ENCODE results near the gene KRT73. TPM values are rescaled to one million over a fixed set of nuclear protein-coding genes. Genes with fewer than 3 reads are reported as not detected.

The KRT73 gene
- total RNA-seq (under 1 TPM in 1 of 2 experiments, not detected in 1; 0.13 TPM), polyA plus RNA-seq (0.24 TPM)

GRCh38 chr12:52618216-52618615, at the start of gene KRT73:
Gene KRT73 (minus strand): TSS chr12:52618559. CDS start chr12:52618524, 35 bp downstream.
- Mint-ChIP-seq H3K36me3 (peaks cover 0 to 5% (median 0%) of the 10 kb centered on the region in 3 donors), H3K27ac (peak within 1 kb of the TSS in 3 of 8 donors; percentile 29 to 74 (median 48)), H3K4me3 (peak within 1 kb of the TSS in 1 of 7 donors; percentile 44), H3K27me3 (peaks cover 8 to 34% of the 10 kb centered on the region in 2 donors), H3K9me3 (no peaks in the 10 kb centered on the region), H3K4me1 (peaks cover 23 to 33% (median 30%) of the 10 kb centered on the region in 3 donors)
- Histone ChIP-seq H3K36me3 (ENCODE audit: insufficient read depth, low read length) (no peaks in the 10 kb centered on the region), H3K9me3 (ENCODE audit: low read length) (no peaks in the 10 kb centered on the region), H3K27ac (ENCODE audit: low read depth, low read length) (no peak within 1 kb of the TSS), H3K4me1 (ENCODE audit: insufficient read depth, low read length) (peaks cover 57% of the 10 kb centered on the region), H3K27me3 (ENCODE audit: insufficient read depth, low read length, poor library complexity, severe bottlenecking) (no peaks in the 10 kb centered on the region), H3K4me3 (ENCODE audit: low read length) (no peak within 1 kb of the TSS)
- ChIA-PET CTCF (no interaction called here), POLR2A (no interaction called here)
- DNase-seq, result no peak

- Mint-ChIP-seq H3K27me3 (peaks cover 11 to 26% of the 10 kb centered on the region in 2 donors), H3K4me3 (no peak overlapping the region), H3K36me3 (no peaks in the 10 kb centered on the region), H3K9me3 (no peaks in the 10 kb centered on the region), H3K4me1 (no peaks in the 10 kb centered on the region), H3K27ac (peak overlapping the region in 2 of 8 donors; percentile 22 to 84)
- Histone ChIP-seq H3K4me1 (ENCODE audit: insufficient read depth, low read length) (no peaks in the 10 kb centered on the region), H3K27ac (ENCODE audit: low read depth, low read length) (no peak overlapping the region), H3K9me3 (ENCODE audit: low read length) (no peaks in the 10 kb centered on the region), H3K4me3 (ENCODE audit: low read length) (no peak overlapping the region), H3K27me3 (ENCODE audit: insufficient read depth, low read length, poor library complexity, severe bottlenecking) (no peaks in the 10 kb centered on the region), H3K36me3 (ENCODE audit: insufficient read depth, low read length) (no peaks in the 10 kb centered on the region)
- ChIA-PET POLR2A (no interaction called here), CTCF (no interaction called here)
- no peak for DNase-seq
Observed at GRCh38 chr12:52667931-52668330, 49.6 kb upstream of the KRT73 start.

- H3K9me3 Mint-ChIP-seq, result no peaks in the 10 kb centered on the region
- POLR2A ChIA-PET, result no interaction called here
- no peak overlapping the region for H3K27ac Mint-ChIP-seq
- Histone ChIP-seq H3K4me3 (ENCODE audit: low read length) (no peak overlapping the region), H3K27me3 (ENCODE audit: insufficient read depth, low read length, poor library complexity, severe bottlenecking) (no peaks in the 10 kb centered on the region), H3K36me3 (ENCODE audit: insufficient read depth, low read length) (no peaks in the 10 kb centered on the region), H3K9me3 (ENCODE audit: low read length) (no peaks in the 10 kb centered on the region), H3K4me1 (ENCODE audit: insufficient read depth, low read length) (no peaks in the 10 kb centered on the region), H3K27ac (ENCODE audit: low read depth, low read length) (no peak overlapping the region)
- H3K4me3 Mint-ChIP-seq, result no peak overlapping the region
- H3K4me1 Mint-ChIP-seq, result peaks cover under 1 to 2% (median 1%) of the 10 kb centered on the region in 3 donors
- DNase-seq, result no peak
- peaks cover 11 to 26% of the 10 kb centered on the region in 2 donors for H3K27me3 Mint-ChIP-seq
- no peaks in the 10 kb centered on the region for H3K36me3 Mint-ChIP-seq
- CTCF ChIA-PET, result interaction anchor here (0.7 kb wide), 1 partner anchor 177 kb away, joined by 3 read pairs; no protein-coding TSS in a partner anchor
Observed at GRCh38 chr12:52667509-52667908, 49.1 kb upstream of the KRT73 start.

- Mint-ChIP-seq H3K27ac (no peak overlapping the region), H3K4me3 (no peak overlapping the region), H3K9me3 (no peaks in the 10 kb centered on the region), H3K4me1 (peaks cover 5 to 8% (median 7%) of the 10 kb centered on the region in 3 donors), H3K36me3 (no peaks in the 10 kb centered on the region), H3K27me3 (peaks cover 11 to 26% of the 10 kb centered on the region in 2 donors)
- Histone ChIP-seq H3K36me3 (ENCODE audit: insufficient read depth, low read length) (no peaks in the 10 kb centered on the region), H3K27ac (ENCODE audit: low read depth, low read length) (no peak overlapping the region), H3K27me3 (ENCODE audit: insufficient read depth, low read length, poor library complexity, severe bottlenecking) (no peaks in the 10 kb centered on the region), H3K4me3 (ENCODE audit: low read length) (no peak overlapping the region), H3K9me3 (ENCODE audit: low read length) (no peaks in the 10 kb centered on the region), H3K4me1 (ENCODE audit: insufficient read depth, low read length) (peaks cover 6% of the 10 kb centered on the region)
- DNase-seq, result no peak
- CTCF ChIA-PET, result no interaction called here
- POLR2A ChIA-PET, result no interaction called here
Observed at GRCh38 chr12:52666471-52666870, 48.1 kb upstream of the KRT73 start.

- H3K27ac ChIP-seq (ENCODE audit: low read depth, low read length), result peak overlapping the region; percentile 19
- H3K4me3 ChIP-seq (ENCODE audit: low read length), result no peak overlapping the region
- ChIA-PET CTCF (no interaction called here), POLR2A (no interaction called here)
- Mint-ChIP-seq H3K4me1 (peaks cover 5 to 8% (median 7%) of the 10 kb centered on the region in 3 donors), H3K27me3 (peaks cover 7 to 31% of the 10 kb centered on the region in 2 donors), H3K27ac (peak overlapping the region in 1 of 8 donors; percentile 52), H3K4me3 (no peak overlapping the region), H3K36me3 (no peaks in the 10 kb centered on the region), H3K9me3 (no peaks in the 10 kb centered on the region)
- no peak for DNase-seq
- H3K36me3 ChIP-seq (ENCODE audit: insufficient read depth, low read length), result no peaks in the 10 kb centered on the region
- no peaks in the 10 kb centered on the region for H3K27me3 ChIP-seq (ENCODE audit: insufficient read depth, low read length, poor library complexity, severe bottlenecking)
- H3K4me1 ChIP-seq (ENCODE audit: insufficient read depth, low read length), result peaks cover 6% of the 10 kb centered on the region
- H3K9me3 ChIP-seq (ENCODE audit: low read length), result no peaks in the 10 kb centered on the region
Observed at GRCh38 chr12:52663420-52663819, 45.1 kb upstream of the KRT73 start.

GRCh38 chr12:52662918-52663229, 44.5 kb upstream of the KRT73 start:
- CTCF ChIA-PET, result no interaction called here
- no peak overlapping the region for H3K4me3 Mint-ChIP-seq

GRCh38 chr12:52662093-52662917, 43.9 kb upstream of the KRT73 start:
- Mint-ChIP-seq H3K9me3 (no peaks in the 10 kb centered on the region), H3K4me3 (peak overlapping the region in 2 of 7 donors; percentile 23 to 24), H3K27ac (peak overlapping the region in 4 of 8 donors; percentile 44 to 80 (median 77)), H3K36me3 (no peaks in the 10 kb centered on the region), H3K4me1 (peaks cover 5 to 8% (median 7%) of the 10 kb centered on the region in 3 donors), H3K27me3 (peaks cover 7 to 31% of the 10 kb centered on the region in 2 donors)
- CTCF ChIA-PET, result no interaction called here
- no peaks in the 10 kb centered on the region for H3K36me3 ChIP-seq (ENCODE audit: insufficient read depth, low read length)
- DNase-seq, result peak in 1 of 5 donors; percentile 13
- H3K9me3 ChIP-seq (ENCODE audit: low read length), result no peaks in the 10 kb centered on the region
- H3K27me3 ChIP-seq (ENCODE audit: insufficient read depth, low read length, poor library complexity, severe bottlenecking), result no peaks in the 10 kb centered on the region
- POLR2A ChIA-PET, result no interaction called here
- no peak overlapping the region for H3K4me3 ChIP-seq (ENCODE audit: low read length)
- H3K4me1 ChIP-seq (ENCODE audit: insufficient read depth, low read length), result peaks cover 6% of the 10 kb centered on the region
- peak overlapping the region; percentile 19 for H3K27ac ChIP-seq (ENCODE audit: low read depth, low read length)

More at GRCh38 chr12:52662918-52663229, 44.5 kb upstream of the KRT73 start:
- Histone ChIP-seq H3K27ac (ENCODE audit: low read depth, low read length) (peak overlapping the region; percentile 19), H3K27me3 (ENCODE audit: insufficient read depth, low read length, poor library complexity, severe bottlenecking) (no peaks in the 10 kb centered on the region), H3K36me3 (ENCODE audit: insufficient read depth, low read length) (no peaks in the 10 kb centered on the region), H3K4me3 (ENCODE audit: low read length) (no peak overlapping the region), H3K9me3 (ENCODE audit: low read length) (no peaks in the 10 kb centered on the region), H3K4me1 (ENCODE audit: insufficient read depth, low read length) (peaks cover 6% of the 10 kb centered on the region)
- Mint-ChIP-seq H3K9me3 (no peaks in the 10 kb centered on the region), H3K27me3 (peaks cover 7 to 31% of the 10 kb centered on the region in 2 donors), H3K4me1 (peaks cover 5 to 8% (median 7%) of the 10 kb centered on the region in 3 donors), H3K36me3 (no peaks in the 10 kb centered on the region), H3K27ac (peak overlapping the region in 2 of 8 donors; percentile 24 to 80)
- POLR2A ChIA-PET, result no interaction called here
- DNase-seq, result no peak

GRCh38 chr12:52661668-52662067, 43.3 kb upstream of the KRT73 start:
- CTCF ChIA-PET, result no interaction called here

More at GRCh38 chr12:52661668-52662067, 43.3 kb upstream of the KRT73 start:
- Mint-ChIP-seq H3K9me3 (no peaks in the 10 kb centered on the region), H3K4me1 (peaks cover 5 to 8% (median 7%) of the 10 kb centered on the region in 3 donors), H3K27ac (peak overlapping the region in 1 of 8 donors; percentile 77), H3K27me3 (peaks cover 10 to 34% of the 10 kb centered on the region in 2 donors), H3K4me3 (no peak overlapping the region), H3K36me3 (no peaks in the 10 kb centered on the region)
- Histone ChIP-seq H3K27ac (ENCODE audit: low read depth, low read length) (no peak overlapping the region), H3K27me3 (ENCODE audit: insufficient read depth, low read length, poor library complexity, severe bottlenecking) (no peaks in the 10 kb centered on the region), H3K9me3 (ENCODE audit: low read length) (no peaks in the 10 kb centered on the region), H3K36me3 (ENCODE audit: insufficient read depth, low read length) (no peaks in the 10 kb centered on the region), H3K4me1 (ENCODE audit: insufficient read depth, low read length) (peaks cover 6% of the 10 kb centered on the region), H3K4me3 (ENCODE audit: low read length) (no peak overlapping the region)
- POLR2A ChIA-PET, result interaction anchor here (0.6 kb wide), 1 partner anchor 13 kb away, joined by 3 read pairs; no protein-coding TSS in a partner anchor
- DNase-seq, result no peak

Data from CD8-positive, alpha-beta memory T cell (primary cell).